HepG2 (cell line): Measurements from ENCODE around the gene ADPRS. TPM values are rescaled to one million over a fixed set of nuclear protein-coding genes. Genes with fewer than 3 reads are reported as not detected.

Experiments
- polyA plus RNA-seq, 8 experiments: library from polyadenylated mRNA; depleted of rRNA in 3 of 8; stranded (reverse) in 7 of 8; unstranded in 1 of 8; fragments of >200 nt; fragmentation: Illumina TruSeq in 4 of 8; extraction: Trizol in 4 of 8; gene quantifications; 2 replicates each; pipeline versions ENCODE4 v1.2.1 to v1.2.3, GENCODE V29; 2011 to 2016; ENCODE audit warnings: low read depth in 4 of 8, missing spikeins in 1 of 8, mixed read lengths in 1 of 8; ENCODE audit not compliant: insufficient read depth in 1 of 8
- total RNA-seq, 5 experiments: library from RNA; depleted of rRNA; stranded (reverse); fragments of >200 nt; fragmentation: Illumina TruSeq; extraction: Trizol; gene quantifications; 2 replicates each; pipeline ENCODE4 v1.2.3, GENCODE V29; 2016; ENCODE audit warnings: low read depth in 1 of 5

The ADPRS gene
- total and polyA plus RNA-seq, 2 of the 13 experiments (the other 11 are each of a cell fraction or from before 2014, with no cell fraction given), result 30.6 to 36.4 TPM

Other genes starting within 250 kb of the ADPRS start
- gene AGO1, start 205.7 kb upstream of the ADPRS start, total RNA-seq (2016; rRNA removed; fragmentation: Illumina TruSeq; extraction: Trizol), result 18.6 and 24.6 TPM in 2 replicates
- 8.3 and 9.2 TPM in 2 replicates for gene AGO1, start 205.7 kb upstream of the ADPRS start, polyA plus RNA-seq (2011; rRNA removed)
- gene AGO3, start 157.8 kb upstream of the ADPRS start, total RNA-seq (2016; rRNA removed; fragmentation: Illumina TruSeq; extraction: Trizol), result 21.2 and 23.8 TPM in 2 replicates
- 18.3 and 27.1 TPM in 2 replicates for gene AGO3, start 157.8 kb upstream of the ADPRS start, polyA plus RNA-seq (2011; rRNA removed)
- gene TEKT2, start 4.8 kb upstream of the ADPRS start, total RNA-seq (2016; rRNA removed; fragmentation: Illumina TruSeq; extraction: Trizol), result 0.31 and 0.35 TPM in 2 replicates
- gene TEKT2, start 4.8 kb upstream of the ADPRS start, polyA plus RNA-seq (2011; rRNA removed), result 0.24 and 0.38 TPM in 2 replicates
- gene COL8A2, start 36.3 kb downstream of the ADPRS start, total RNA-seq (2016; rRNA removed; fragmentation: Illumina TruSeq; extraction: Trizol), result 0.04 and 0.24 TPM in 2 replicates
- gene COL8A2, start 36.3 kb downstream of the ADPRS start, polyA plus RNA-seq (2011; rRNA removed), result 0.13 and 0.24 TPM in 2 replicates
- 62.4 and 66.7 TPM in 2 replicates for gene TRAPPC3, start 60.6 kb downstream of the ADPRS start, total RNA-seq (2016; rRNA removed; fragmentation: Illumina TruSeq; extraction: Trizol)
- 48.0 and 53.7 TPM in 2 replicates for gene TRAPPC3, start 60.6 kb downstream of the ADPRS start, polyA plus RNA-seq (2011; rRNA removed)
- 5.5 and 7.2 TPM in 2 replicates for gene MAP7D1, start 67.3 kb downstream of the ADPRS start, total RNA-seq (2016; rRNA removed; fragmentation: Illumina TruSeq; extraction: Trizol)
- gene MAP7D1, start 67.3 kb downstream of the ADPRS start, polyA plus RNA-seq (2011; rRNA removed), result 5.6 and 6.8 TPM in 2 replicates
- 92.6 and 127 TPM in 2 replicates for gene THRAP3, start 135.6 kb downstream of the ADPRS start, total RNA-seq (2016; rRNA removed; fragmentation: Illumina TruSeq; extraction: Trizol)
- 45.0 and 48.3 TPM in 2 replicates for gene THRAP3, start 135.6 kb downstream of the ADPRS start, polyA plus RNA-seq (2011; rRNA removed)
- 1.4 and 5.1 TPM in 2 replicates for gene SH3D21, start 217.5 kb downstream of the ADPRS start, total RNA-seq (2016; rRNA removed; fragmentation: Illumina TruSeq; extraction: Trizol)
- 8.6 and 8.7 TPM in 2 replicates for gene SH3D21, start 217.5 kb downstream of the ADPRS start, polyA plus RNA-seq (2011; rRNA removed)
- gene EVA1B, start 234.8 kb downstream of the ADPRS start, total RNA-seq (2016; rRNA removed; fragmentation: Illumina TruSeq; extraction: Trizol), result 3.8 and 6.6 TPM in 2 replicates
- gene EVA1B, start 234.8 kb downstream of the ADPRS start, polyA plus RNA-seq (2011; rRNA removed), result 3.9 and 5.8 TPM in 2 replicates